ENCODE results near the gene ITGB1BP1.

Gene ITGB1BP1

GRCh38 chr2:9384521-9384920 is 38.8 kb downstream of the ITGB1BP1 start:
- ChIA-PET POLR2A (no interaction called here), CTCF (no interaction called here)
- DNase-seq (ENCODE audit: extremely low spot score) = no peak
- TF ChIP-seq, protein P1, sequence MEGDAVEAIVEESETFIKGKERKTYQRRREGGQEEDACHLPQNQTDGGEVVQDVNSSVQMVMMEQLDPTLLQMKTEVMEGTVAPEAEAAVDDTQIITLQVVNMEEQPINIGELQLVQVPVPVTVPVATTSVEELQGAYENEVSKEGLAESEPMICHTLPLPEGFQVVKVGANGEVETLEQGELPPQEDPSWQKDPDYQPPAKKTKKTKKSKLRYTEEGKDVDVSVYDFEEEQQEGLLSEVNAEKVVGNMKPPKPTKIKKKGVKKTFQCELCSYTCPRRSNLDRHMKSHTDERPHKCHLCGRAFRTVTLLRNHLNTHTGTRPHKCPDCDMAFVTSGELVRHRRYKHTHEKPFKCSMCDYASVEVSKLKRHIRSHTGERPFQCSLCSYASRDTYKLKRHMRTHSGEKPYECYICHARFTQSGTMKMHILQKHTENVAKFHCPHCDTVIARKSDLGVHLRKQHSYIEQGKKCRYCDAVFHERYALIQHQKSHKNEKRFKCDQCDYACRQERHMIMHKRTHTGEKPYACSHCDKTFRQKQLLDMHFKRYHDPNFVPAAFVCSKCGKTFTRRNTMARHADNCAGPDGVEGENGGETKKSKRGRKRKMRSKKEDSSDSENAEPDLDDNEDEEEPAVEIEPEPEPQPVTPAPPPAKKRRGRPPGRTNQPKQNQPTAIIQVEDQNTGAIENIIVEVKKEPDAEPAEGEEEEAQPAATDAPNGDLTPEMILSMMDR (IDR thresholded peaks at IDR 0.05; ENCODE audit: control extremely low read depth, extremely low read depth, low read depth, missing control alignments) = no peak

DNA sequence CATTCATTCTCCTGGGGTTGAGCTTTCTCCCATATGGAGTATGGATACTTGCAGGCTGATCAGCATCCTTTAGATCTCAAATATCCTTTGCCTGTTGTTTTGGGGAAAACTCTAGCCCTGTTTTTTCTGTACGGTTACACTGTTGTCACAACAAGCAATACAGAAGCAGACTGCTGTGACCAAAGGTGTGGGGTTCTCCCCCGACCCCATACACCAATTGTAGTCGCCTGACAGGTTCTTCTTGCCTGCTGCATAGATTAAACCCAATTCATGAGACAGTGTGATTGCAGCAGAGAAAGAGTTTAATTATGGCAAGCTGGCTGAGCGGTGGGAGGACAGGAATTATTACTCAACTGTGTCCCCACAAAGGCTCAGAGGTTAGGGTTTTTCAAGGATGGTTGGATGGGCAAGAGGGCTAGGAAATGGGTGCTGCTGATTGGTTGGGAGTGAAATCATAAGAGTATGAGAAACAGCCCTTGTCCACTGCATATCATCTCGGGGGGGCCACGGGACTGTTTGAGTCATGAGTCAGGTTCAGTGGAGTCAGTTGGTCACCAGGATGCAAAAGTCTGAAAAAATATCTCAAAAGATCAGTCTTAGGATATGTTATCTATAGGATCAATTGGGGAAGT is 40.6 kb downstream of the ITGB1BP1 start:
- CTCF ChIA-PET = interaction anchor here (1.2 to 2.2 kb wide), 2 partner anchors 8 to 18 kb away, joined by 3 to 7 read pairs; no protein-coding TSS in a partner anchor
- DNase-seq (ENCODE audit: extremely low spot score) = no peak
- POLR2A ChIA-PET = no interaction called here
- TF ChIP-seq, protein P1 (IDR thresholded peaks at IDR 0.05; ENCODE audit: control extremely low read depth, extremely low read depth, low read depth, missing control alignments) = no peak

- ChIA-PET CTCF (interaction anchor here (0.9 to 2.2 kb wide), 4 partner anchors 10 to 20 kb away, joined by 3 to 7 read pairs (median 3); no protein-coding TSS in a partner anchor), POLR2A (no interaction called here)
- DNase-seq (ENCODE audit: extremely low spot score) = no peak
- TF ChIP-seq, protein P1 (IDR thresholded peaks at IDR 0.05; ENCODE audit: control extremely low read depth, extremely low read depth, low read depth, missing control alignments) = no peak
Measured at GRCh38 chr2:9380702-9381628, 42.4 kb downstream of the ITGB1BP1 start.

- POLR2A ChIA-PET = no interaction called here
- no peak for DNase-seq (ENCODE audit: extremely low spot score)
- TF ChIP-seq, protein P1 (IDR thresholded peaks at IDR 0.05; ENCODE audit: control extremely low read depth, extremely low read depth, low read depth, missing control alignments) = no peak
- CTCF ChIA-PET = no interaction called here
Measured at GRCh38 chr2:9379391-9379755, 44.0 kb downstream of the ITGB1BP1 start.

DNA sequence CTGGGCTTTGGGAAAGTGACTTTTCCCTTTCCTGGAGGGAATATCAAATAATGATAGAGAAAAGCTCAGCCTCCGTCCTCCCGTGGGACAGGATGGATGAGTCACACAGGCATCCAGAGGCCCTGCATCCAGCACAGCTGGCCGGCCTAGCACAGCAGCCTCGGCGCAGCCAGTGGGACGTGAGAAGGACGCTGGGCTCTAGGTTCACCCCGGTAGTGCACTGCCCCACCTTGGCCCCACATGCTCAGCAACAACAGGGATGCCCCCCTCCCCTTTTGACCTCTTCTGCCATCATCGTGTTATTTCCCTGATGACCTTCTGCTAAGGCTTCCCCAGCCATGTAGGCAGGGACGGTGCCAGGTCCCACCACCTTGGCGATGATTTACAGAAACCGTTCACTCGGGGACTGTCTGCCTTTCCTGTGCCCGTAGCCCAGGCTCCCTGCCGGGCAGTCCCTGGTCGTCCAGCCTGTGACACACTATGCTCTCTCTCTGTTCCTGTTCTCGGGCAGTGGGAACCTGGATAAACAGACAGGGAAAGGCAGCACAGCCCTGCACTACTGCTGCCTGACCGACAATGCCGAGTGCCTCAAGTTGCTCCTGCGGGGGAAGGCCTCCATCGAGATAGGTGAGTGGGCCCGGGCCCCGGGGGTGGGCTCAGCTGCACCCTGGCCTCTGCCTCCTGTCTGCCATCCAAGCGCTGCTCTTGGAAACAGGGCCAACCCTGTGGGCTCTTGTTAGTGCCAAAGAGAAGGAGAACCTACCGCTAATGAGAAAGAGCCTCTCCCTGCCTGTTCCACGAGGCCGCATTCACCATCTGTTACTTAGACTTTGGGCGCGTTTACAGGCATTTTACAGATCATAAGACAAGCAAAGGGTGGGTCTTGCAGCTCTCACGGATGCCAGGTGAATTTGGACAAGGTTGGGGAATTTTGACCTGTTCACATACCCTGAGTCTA is 44.6 kb downstream of the ITGB1BP1 start:
- DNase-seq (ENCODE audit: extremely low spot score) = no peak
- ChIA-PET CTCF (no interaction called here), POLR2A (no interaction called here)
- TF ChIP-seq, protein P1 (IDR thresholded peaks at IDR 0.05; ENCODE audit: control extremely low read depth, extremely low read depth, low read depth, missing control alignments) = no peak

Data from GM10248 (cell line).